Measurements from ENCODE around the gene NLN.

NLN gene

DNA sequence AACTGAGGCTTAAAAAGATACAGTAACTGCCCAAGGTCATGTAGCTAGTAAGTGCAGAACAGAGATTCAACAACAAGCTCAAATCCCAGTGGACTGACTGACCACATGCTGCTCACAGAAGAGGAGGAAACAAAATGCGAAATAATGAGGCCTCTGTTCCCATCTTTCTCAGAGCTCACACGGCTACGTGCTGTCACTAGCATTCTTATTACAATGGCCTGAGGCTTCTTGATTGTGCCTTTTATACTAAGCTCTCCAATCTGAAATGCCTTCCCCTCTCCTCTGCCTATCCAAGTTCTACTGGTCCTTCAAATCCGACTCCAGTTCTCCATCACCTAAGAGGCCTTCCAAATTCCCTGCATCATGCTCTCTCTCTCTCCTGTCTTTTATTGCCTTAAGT is 26.1 kb upstream of the NLN start:
- TF ChIP-seq, protein P1, sequence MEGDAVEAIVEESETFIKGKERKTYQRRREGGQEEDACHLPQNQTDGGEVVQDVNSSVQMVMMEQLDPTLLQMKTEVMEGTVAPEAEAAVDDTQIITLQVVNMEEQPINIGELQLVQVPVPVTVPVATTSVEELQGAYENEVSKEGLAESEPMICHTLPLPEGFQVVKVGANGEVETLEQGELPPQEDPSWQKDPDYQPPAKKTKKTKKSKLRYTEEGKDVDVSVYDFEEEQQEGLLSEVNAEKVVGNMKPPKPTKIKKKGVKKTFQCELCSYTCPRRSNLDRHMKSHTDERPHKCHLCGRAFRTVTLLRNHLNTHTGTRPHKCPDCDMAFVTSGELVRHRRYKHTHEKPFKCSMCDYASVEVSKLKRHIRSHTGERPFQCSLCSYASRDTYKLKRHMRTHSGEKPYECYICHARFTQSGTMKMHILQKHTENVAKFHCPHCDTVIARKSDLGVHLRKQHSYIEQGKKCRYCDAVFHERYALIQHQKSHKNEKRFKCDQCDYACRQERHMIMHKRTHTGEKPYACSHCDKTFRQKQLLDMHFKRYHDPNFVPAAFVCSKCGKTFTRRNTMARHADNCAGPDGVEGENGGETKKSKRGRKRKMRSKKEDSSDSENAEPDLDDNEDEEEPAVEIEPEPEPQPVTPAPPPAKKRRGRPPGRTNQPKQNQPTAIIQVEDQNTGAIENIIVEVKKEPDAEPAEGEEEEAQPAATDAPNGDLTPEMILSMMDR (IDR thresholded peaks at IDR 0.05; ENCODE audit: borderline replicate concordance, control extremely low read depth, extremely low read depth, insufficient read depth, missing control alignments) = no peak
- DNase-seq (ENCODE audit: low spot score) = no peak
- in situ Hi-C loops (cut with MboI; ENCODE audit: low sequenced_read_pairs, unreplicated experiment) = no loop called here

DNA sequence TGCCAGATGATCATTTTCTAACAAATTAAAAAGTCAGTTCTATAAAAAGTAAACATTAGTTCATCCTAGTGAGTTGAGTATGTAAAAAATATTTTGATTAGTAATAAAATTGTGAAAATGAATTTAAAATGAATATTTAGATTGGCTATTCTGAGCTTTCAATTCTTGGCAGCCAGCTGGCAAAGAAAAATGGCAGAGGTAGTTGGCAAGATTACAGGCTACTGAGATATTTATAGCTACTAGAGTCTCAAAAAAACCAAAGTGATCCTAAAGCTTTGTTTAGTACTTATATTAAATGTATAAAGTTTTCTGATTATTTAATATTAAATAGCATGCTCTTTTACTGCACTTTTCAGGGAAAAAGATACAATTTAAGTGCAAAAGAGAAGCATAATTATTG is 25.1 kb upstream of the NLN start:
- no peak for DNase-seq (ENCODE audit: low spot score)
- in situ Hi-C loops (cut with MboI; ENCODE audit: low sequenced_read_pairs, unreplicated experiment) = no loop called here
- TF ChIP-seq, protein P1 (IDR thresholded peaks at IDR 0.05; ENCODE audit: borderline replicate concordance, control extremely low read depth, extremely low read depth, insufficient read depth, missing control alignments) = no peak

DNA sequence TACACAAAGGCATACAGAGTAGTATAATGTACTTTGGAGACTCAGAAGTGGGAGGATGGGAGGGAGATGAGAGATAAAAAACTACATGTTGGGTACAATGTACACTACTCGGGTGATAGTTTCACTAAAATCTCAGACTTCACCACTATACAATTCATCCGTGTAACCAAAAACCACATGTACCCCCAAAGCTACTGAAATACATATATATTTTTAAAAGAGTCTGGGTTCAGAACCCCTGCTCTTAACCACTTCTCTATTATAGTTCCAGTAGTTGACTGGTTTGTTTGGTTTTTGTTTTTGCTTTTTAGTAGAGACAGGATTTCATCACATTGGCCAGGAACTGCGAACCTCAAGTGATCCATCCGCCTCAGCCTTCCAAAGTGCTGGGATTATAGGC is 22.7 kb upstream of the NLN start:
- TF ChIP-seq, protein P1 (IDR thresholded peaks at IDR 0.05; ENCODE audit: borderline replicate concordance, control extremely low read depth, extremely low read depth, insufficient read depth, missing control alignments) = no peak
- in situ Hi-C loops (cut with MboI; ENCODE audit: low sequenced_read_pairs, unreplicated experiment) = no loop called here
- DNase-seq (ENCODE audit: low spot score) = no peak

DNA sequence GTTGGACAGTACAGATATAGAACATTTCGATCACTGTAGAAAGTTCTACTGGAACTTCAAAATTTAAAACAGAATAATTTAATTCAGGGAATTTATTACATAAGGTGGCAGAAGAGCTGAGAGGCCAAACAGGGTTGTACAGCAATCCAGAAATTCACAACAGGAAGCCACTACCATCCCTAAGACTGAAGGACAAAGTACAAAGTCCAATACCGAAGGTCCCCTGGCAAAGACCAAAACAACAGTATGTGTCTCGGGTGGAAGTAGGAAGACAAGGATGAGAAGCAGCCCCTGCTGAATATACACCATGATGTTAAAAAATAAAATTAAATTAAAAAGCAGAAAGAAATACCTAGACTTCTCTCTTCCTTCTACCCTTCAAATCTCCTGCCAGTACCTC is 20.0 kb upstream of the NLN start:
- TF ChIP-seq, protein P1 (IDR thresholded peaks at IDR 0.05; ENCODE audit: borderline replicate concordance, control extremely low read depth, extremely low read depth, insufficient read depth, missing control alignments) = no peak
- DNase-seq (ENCODE audit: low spot score) = no peak
- in situ Hi-C loops (cut with MboI; ENCODE audit: low sequenced_read_pairs, unreplicated experiment) = no loop called here

DNA sequence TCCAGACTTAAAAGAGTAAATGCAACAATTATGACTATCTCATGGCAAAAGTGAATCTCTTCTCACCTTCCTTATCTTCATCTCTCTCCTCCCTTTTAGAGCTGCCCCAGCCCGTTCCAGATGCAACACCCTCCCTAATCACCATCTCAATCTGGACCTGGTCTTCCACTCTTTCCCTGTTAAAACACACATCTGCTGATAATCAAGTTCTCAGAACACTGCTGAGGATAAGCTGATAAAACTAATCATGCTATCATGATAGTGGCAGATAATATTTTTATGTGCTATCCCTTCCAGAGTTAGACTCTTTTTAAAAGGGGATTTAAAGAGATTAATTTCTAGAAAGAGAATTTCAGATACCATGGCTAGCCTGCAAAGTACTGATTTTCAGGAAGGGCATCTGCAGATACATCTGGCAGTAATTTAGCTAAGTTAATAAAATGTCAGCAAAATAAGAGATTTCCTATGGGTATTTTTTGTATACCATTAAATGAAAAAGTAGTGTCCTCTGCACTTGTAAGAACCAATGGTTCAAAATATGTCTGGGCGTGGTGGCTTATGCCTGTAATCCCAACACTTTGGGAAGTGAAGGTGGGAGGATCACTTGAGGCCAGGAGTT is 17.3 kb upstream of the NLN start:
- in situ Hi-C loops (cut with MboI; ENCODE audit: low sequenced_read_pairs, unreplicated experiment) = no loop called here
- TF ChIP-seq, protein P1 (IDR thresholded peaks at IDR 0.05; ENCODE audit: borderline replicate concordance, control extremely low read depth, extremely low read depth, insufficient read depth, missing control alignments) = no peak
- DNase-seq (ENCODE audit: low spot score) = no peak

DNA sequence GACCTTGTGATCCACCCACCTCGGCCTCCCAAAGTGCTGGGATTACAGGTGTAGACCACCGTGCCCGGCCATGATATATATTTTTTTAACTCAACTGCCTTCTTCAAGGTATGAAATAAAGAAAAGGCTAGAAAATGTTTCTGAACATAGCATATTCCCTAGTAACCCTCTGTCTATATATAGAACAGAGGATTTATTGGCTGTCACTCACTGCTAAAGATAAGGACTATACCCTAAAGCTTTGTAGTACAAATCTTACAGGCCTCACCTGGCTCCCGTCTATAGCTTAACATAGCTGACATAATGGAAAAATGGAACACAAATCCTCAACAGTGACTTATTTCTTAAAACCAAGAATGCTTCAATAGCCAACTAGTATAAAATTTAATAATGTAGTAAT is 14.3 kb upstream of the NLN start:
- DNase-seq (ENCODE audit: low spot score) = no peak
- TF ChIP-seq, protein P1 (IDR thresholded peaks at IDR 0.05; ENCODE audit: borderline replicate concordance, control extremely low read depth, extremely low read depth, insufficient read depth, missing control alignments) = no peak
- in situ Hi-C loops (cut with MboI; ENCODE audit: low sequenced_read_pairs, unreplicated experiment) = no loop called here
